ENCODE measurements around the gene TBC1D14. TPM values are rescaled to one million over a fixed set of nuclear protein-coding genes. Genes with fewer than 3 reads are reported as not detected.

TBC1D14 gene
- total and polyA plus RNA-seq, 2 of the 8 experiments (the other 6 are each of a cell fraction or from before 2014, with no cell fraction given): 45.6 to 48.2 TPM

GRCh38 chr4:6920171-6920570 lies 10.5 kb downstream of the TBC1D14 start:
- H3K4me3 ChIP-seq (ENCODE audit: extremely low read depth in 1 of 4, insufficient read depth in 2 of 4, low read depth in 3 of 4, low read length in 4 of 4): no peak overlapping the region
- peaks cover 0 to 44% of the 10 kb centered on the region in 2 experiments; a peak in 2 of 4 replicates for H3K79me2 ChIP-seq (ENCODE audit: control insufficient read depth in 1 of 2, insufficient read depth in 2 of 2, low read length in 2 of 2)
- peaks cover 0 to 22% (median 9%) of the 10 kb centered on the region in 4 experiments; a peak in 5 of 7 replicates for H3K4me1 ChIP-seq (replicated peaks in 1 of 4; ENCODE audit: control insufficient read depth in 3 of 4, insufficient read depth in 4 of 4, low read length in 3 of 4)
- ChIA-PET POLR2A (ENCODE audit: partially characterized antibody) (interaction anchor here (1.2 kb wide), 1 partner anchor 9 kb away, joined by 3 read pairs; no protein-coding TSS in a partner anchor), CTCF (ENCODE audit: partially characterized antibody) (interaction anchor here (0.6 to 1.7 kb wide), 5 partner anchors 9 to 103 kb away, joined by 3 to 9 read pairs (median 4); no protein-coding TSS in a partner anchor)
- no peak overlapping the region for H2BK5ac ChIP-seq (ENCODE audit: low read depth, low read length)
- 63% methylated on average over 3 of the region's 3 CpGs; no CpG with 5 or more reads in 1 of the 2 experiments for WGBS, 2 experiments (ENCODE audit: extremely low coverage in 1 of 2, insufficient coverage in 1 of 2, insufficient read length in 1 of 2, insufficient replicate concordance in 2 of 2, low coverage in 1 of 2, low lambda C conversion rate in 2 of 2, missing lambda C conversion rate in 1 of 2)
- FAIRE-seq: no peak
- DNase-seq (ENCODE audit: low read depth in 1 of 2, low spot score in 2 of 2): no peak
- no peak overlapping the region for H2AK5ac ChIP-seq (ENCODE audit: low read depth, low read length)
- H3K23ac ChIP-seq (ENCODE audit: insufficient read length): no peak overlapping the region
- H2BK120ac ChIP-seq (replicated peaks; ENCODE audit: low read depth, low read length): no peak overlapping the region
- H3K18ac ChIP-seq (ENCODE audit: extremely low read depth, low read length): no peak overlapping the region
- no peak overlapping the region for H3K14ac ChIP-seq (ENCODE audit: insufficient read length)
- no peak overlapping the region for H3K4ac ChIP-seq (replicated peaks; ENCODE audit: insufficient read length, low read depth, low read length)
- H2BK15ac ChIP-seq (ENCODE audit: low read length): no peak overlapping the region
- peaks cover 5 to 10% (median 7%) of the 10 kb centered on the region in 4 experiments; a peak in 7 of 8 replicates for H3K36me3 ChIP-seq (ENCODE audit: control insufficient read depth in 2 of 4, insufficient read depth in 4 of 4, low read length in 3 of 4)
- H4K5ac ChIP-seq (ENCODE audit: insufficient read length, low read depth, low read length): no peak overlapping the region
- no peak overlapping the region for H2BK12ac ChIP-seq (ENCODE audit: low read depth, low read length)
- no peak overlapping the region for H2AFZ ChIP-seq (ENCODE audit: low read length)
- H3K27ac ChIP-seq (ENCODE audit: low read depth, low read length): no peak overlapping the region
- H3K79me1 ChIP-seq (ENCODE audit: low read depth, low read length): peaks cover 8% of the 10 kb centered on the region
- no peak overlapping the region for H3K9ac ChIP-seq (replicated peaks in 1 of 4; ENCODE audit: extremely low read depth in 1 of 4, low read depth in 3 of 4, low read length in 3 of 4)
- no peak overlapping the region for H2BK20ac ChIP-seq (ENCODE audit: low read length)
- peaks cover 4 to 23% of the 10 kb centered on the region in 2 experiments for H4K20me1 ChIP-seq (replicated peaks in 1 of 2; ENCODE audit: control insufficient read depth in 1 of 2, insufficient read depth in 2 of 2, low read length in 2 of 2)
- no peak overlapping the region for H4K8ac ChIP-seq (ENCODE audit: extremely low read depth, insufficient read depth, low read length)
- H3K4me2 ChIP-seq (ENCODE audit: insufficient read depth in 1 of 2, low read depth in 2 of 2, low read length in 2 of 2): no peak overlapping the region
- no peak overlapping the region for H3K56ac ChIP-seq (replicated peaks; ENCODE audit: insufficient read length, low read depth, low read length)
- no peaks in the 10 kb centered on the region for H3K9me3 ChIP-seq (ENCODE audit: insufficient read depth in 2 of 2, low read depth in 1 of 2, low read length in 1 of 2)
- H4K91ac ChIP-seq (replicated peaks; ENCODE audit: insufficient read length, low read length): no peak overlapping the region
- H3K27me3 ChIP-seq (replicated peaks in 1 of 4; ENCODE audit: control insufficient read depth in 3 of 4, extremely low read depth in 1 of 4, insufficient read depth in 3 of 4, low read length in 3 of 4): no peaks in the 10 kb centered on the region
- H3K23me2 ChIP-seq (ENCODE audit: low read depth, low read length): no peaks in the 10 kb centered on the region
- TF ChIP-seq POLR2A (IDR thresholded peaks at IDR 0.05; ENCODE audit: control extremely low read depth in 1 of 2, low read depth in 2 of 2, low read length in 2 of 2) (no peak), BACH1 (IDR thresholded peaks at IDR 0.05; ENCODE audit: low read length) (no peak), SRF (IDR thresholded peaks at IDR 0.05; ENCODE audit: low read depth, low read length) (no peak), SP4 (IDR thresholded peaks at IDR 0.05; ENCODE audit: low read length) (no peak), HDAC6 (IDR thresholded peaks at IDR 0.05; ENCODE audit: low read depth, low read length) (no peak), USF2 (IDR thresholded peaks at IDR 0.05; ENCODE audit: low read length) (no peak), MAX (IDR thresholded peaks at IDR 0.05) (no peak), TCF12 (IDR thresholded peaks at IDR 0.05; ENCODE audit: low read depth, low read length) (no peak), TBP (IDR thresholded peaks at IDR 0.05; ENCODE audit: low read depth, low read length) (no peak), BCL11A (IDR thresholded peaks at IDR 0.05; ENCODE audit: low read depth in 2 of 2, low read length in 2 of 2) (no peak), EGR1 (IDR thresholded peaks at IDR 0.05; ENCODE audit: borderline replicate concordance, low read depth, low read length) (no peak), JUN (IDR thresholded peaks at IDR 0.05; ENCODE audit: low read depth, low read length) (no peak), ATF3 (IDR thresholded peaks at IDR 0.05; ENCODE audit: insufficient read depth, low read depth, low read length) (no peak), SIX5 (IDR thresholded peaks at IDR 0.05; ENCODE audit: low read depth, low read length) (no peak)
